H9 (cell line): Measurements from ENCODE around the gene CCDC28A. TPM values are rescaled to one million over a fixed set of nuclear protein-coding genes. Genes with fewer than 3 reads are reported as not detected.

Source experiments
- DNase-seq: peaks from one replicate; pipeline ENCODE4 v3.0.0-alpha.2; 2017
- H2AFZ ChIP-seq: one replicate; pipeline ENCODE4 v1.6.1; 2013; ENCODE audit warnings: mild to moderate bottlenecking, low read length, control low read depth, moderate library complexity
- H2AK5ac ChIP-seq: 2 replicates; pipeline ENCODE4 v1.6.1; 2013; ENCODE audit warnings: low read length, control low read depth, mixed read lengths; ENCODE audit not compliant: insufficient read length
- H2BK120ac ChIP-seq: one replicate; pipeline ENCODE4 v1.6.1; 2013; ENCODE audit warnings: low read depth, mild to moderate bottlenecking, low read length, control low read depth, inconsistent platforms; ENCODE audit not compliant: poor library complexity, severe bottlenecking
- H2BK12ac ChIP-seq: 2 replicates; pipeline ENCODE4 v1.6.1; 2013; ENCODE audit warnings: low read length, control low read depth, mixed read lengths, low read depth; ENCODE audit not compliant: insufficient read length
- H2BK15ac ChIP-seq: 2 replicates; pipeline ENCODE4 v1.6.1; 2013; ENCODE audit warnings: low read depth, low read length, control low read depth
- H2BK20ac ChIP-seq: one replicate; pipeline ENCODE4 v1.6.1; 2013; ENCODE audit warnings: low read depth, mild to moderate bottlenecking, low read length, control low read depth, inconsistent platforms; ENCODE audit not compliant: poor library complexity, severe bottlenecking
- H2BK5ac ChIP-seq: 2 replicates; pipeline ENCODE4 v1.6.1; 2013; ENCODE audit warnings: low read length, control low read depth, mixed read lengths; ENCODE audit not compliant: insufficient read length
- H3K14ac ChIP-seq: 2 replicates; pipeline ENCODE4 v1.6.1; 2013; ENCODE audit warnings: low read length, control low read depth; ENCODE audit not compliant: insufficient read depth
- H3K18ac ChIP-seq: 2 replicates; pipeline ENCODE4 v1.6.1; 2013; ENCODE audit warnings: low read depth, mild to moderate bottlenecking, mixed read lengths, low read length, control low read depth; ENCODE audit not compliant: insufficient read length
- H3K23ac ChIP-seq: 2 replicates; pipeline ENCODE4 v1.6.1; 2013; ENCODE audit warnings: low read length, control low read depth, mixed read lengths, low read depth; ENCODE audit not compliant: insufficient read length
- H3K23me2 ChIP-seq: 2 replicates; pipeline ENCODE4 v1.6.1; 2013; ENCODE audit warnings: low read depth, mild to moderate bottlenecking, mixed read lengths, low read length, control low read depth; ENCODE audit not compliant: insufficient read length, poor library complexity, severe bottlenecking
- H3K27ac ChIP-seq: 2 replicates; pipeline ENCODE4 v1.5.1; 2013; ENCODE audit warnings: low read length, control low read depth, mixed read lengths, low read depth; ENCODE audit not compliant: insufficient read length
- H3K27me3 ChIP-seq: 2 replicates; pipeline ENCODE4 v1.6.1; 2013; ENCODE audit warnings: low read length, control low read depth, inconsistent platforms; ENCODE audit not compliant: insufficient read depth
- H3K4ac ChIP-seq: 2 replicates; pipeline ENCODE4 v1.6.1; 2013; ENCODE audit warnings: low read depth, mild to moderate bottlenecking, control low read depth, inconsistent platforms, low read length, moderate library complexity
- H3K4me1 ChIP-seq: 2 replicates; pipeline ENCODE4 v1.6.1; 2013; ENCODE audit warnings: low read length, control low read depth, inconsistent platforms; ENCODE audit not compliant: insufficient read depth
- H3K4me2 ChIP-seq: 2 replicates; pipeline ENCODE4 v1.6.1; 2013; ENCODE audit warnings: low read length, control low read depth, mixed read lengths; ENCODE audit not compliant: insufficient read length, insufficient read depth
- H3K56ac ChIP-seq: 2 replicates; pipeline ENCODE4 v1.6.1; 2013; ENCODE audit warnings: low read depth, mild to moderate bottlenecking, mixed read lengths, low read length, control low read depth; ENCODE audit not compliant: insufficient read length
- H3K79me1 ChIP-seq: 2 replicates; pipeline ENCODE4 v1.6.1; 2013; ENCODE audit warnings: low read depth, mild to moderate bottlenecking, moderate library complexity, low read length, control low read depth, inconsistent platforms; ENCODE audit not compliant: insufficient read depth, poor library complexity, severe bottlenecking
- H3K79me2 ChIP-seq: 2 replicates; pipeline ENCODE4 v1.6.1; 2013; ENCODE audit warnings: low read length, control low read depth, inconsistent platforms; ENCODE audit not compliant: insufficient read depth
- H3K9ac ChIP-seq: 2 replicates; pipeline ENCODE4 v1.6.1; 2013; ENCODE audit warnings: low read length, control low read depth, mixed read lengths; ENCODE audit not compliant: insufficient read length; ENCODE audit errors: extremely low read depth
- H3K9me3 ChIP-seq: one replicate; pipeline ENCODE4 v1.6.1; 2013; ENCODE audit warnings: low read depth, low read length, inconsistent platforms; ENCODE audit not compliant: control insufficient read depth
- H3T11ph ChIP-seq: one replicate; pipeline ENCODE4 v1.6.1; 2013; ENCODE audit warnings: mild to moderate bottlenecking, low read length, control low read depth, inconsistent platforms
- H4K20me1 ChIP-seq: one replicate; pipeline ENCODE4 v1.6.1; 2013; ENCODE audit not compliant: control insufficient read depth, insufficient read length, insufficient read depth
- H4K5ac ChIP-seq: 2 replicates; pipeline ENCODE4 v1.6.1; 2013; ENCODE audit warnings: low read depth, mild to moderate bottlenecking, mixed read lengths, low read length, control low read depth; ENCODE audit not compliant: insufficient read length
- H4K8ac ChIP-seq: replicated peaks from 2 replicates; pipeline ENCODE4 v1.6.1; 2013; ENCODE audit warnings: low read length, control low read depth, mixed read lengths, low read depth; ENCODE audit not compliant: insufficient read length
- H4K91ac ChIP-seq: 2 replicates; pipeline ENCODE4 v1.6.1; 2013; ENCODE audit warnings: low read depth, mild to moderate bottlenecking, moderate library complexity, mixed read lengths, low read length, control low read depth; ENCODE audit not compliant: insufficient read length
- H3K27ac Mint-ChIP-seq, 3 experiments: 2 replicates in 2 of 3; 3 replicates in 1 of 3; pipeline ENCODE4 v1.8.0; 2020 to 2021; ENCODE audit warnings: mixed read lengths in 3 of 3, mild to moderate bottlenecking in 1 of 3, moderate library complexity in 1 of 3
- H3K27me3 Mint-ChIP-seq: 2 replicates; pipeline ENCODE4 v1.8.0; 2021; ENCODE audit warnings: low read depth, mild to moderate bottlenecking, moderate library complexity, mixed read lengths
- H3K36me3 Mint-ChIP-seq, 3 experiments: 2 replicates in 2 of 3; 3 replicates in 1 of 3; pipeline ENCODE4 v1.8.0; 2020 to 2021; ENCODE audit warnings: low read depth in 3 of 3, mixed read lengths in 3 of 3; ENCODE audit not compliant: insufficient read depth in 1 of 3
- H3K4me1 Mint-ChIP-seq, 2 experiments: 2 replicates each; pipeline ENCODE4 v1.8.0; 2020; ENCODE audit warnings: mixed read lengths in 2 of 2
- H3K4me3 Mint-ChIP-seq, 2 experiments: 2 replicates in 1 of 2; 3 replicates in 1 of 2; pipeline ENCODE4 v1.8.0; 2020 to 2021; ENCODE audit warnings: mild to moderate bottlenecking in 2 of 2, mixed read lengths in 2 of 2, moderate library complexity in 1 of 2
- H3K9me3 Mint-ChIP-seq, 2 experiments: 2 replicates in 1 of 2; 3 replicates in 1 of 2; pipeline ENCODE4 v1.8.0; 2020; ENCODE audit warnings: mild to moderate bottlenecking in 2 of 2, mixed read lengths in 2 of 2, moderate library complexity in 1 of 2
- WGBS: extraction: QIAGEN DNeasy Blood & Tissue Kit; methylation state at CpG from one replicate; pipeline ENCODE4 v1.1.7; 2013; ENCODE audit warnings: missing lambda C conversion rate, low lambda C conversion rate, mixed read lengths; ENCODE audit not compliant: insufficient read length; ENCODE audit errors: extremely low coverage; 5-methylcytosine and 5-hydroxymethylcytosine counted together
- total RNA-seq: library from RNA; stranded (reverse); gene quantifications from 2 replicates; pipeline ENCODE4 v1.2.1, GENCODE V29; 2021
- TF ChIP-seq, protein P1 (sequence below): fragments of 200-600 bp; sonication (generic); conservative IDR thresholded peaks from 3 replicates; pipeline ENCODE4 v1.8.0; 2021; ENCODE audit warnings: antibody characterized with exemption, mild to moderate bottlenecking

Gene CCDC28A
- total RNA-seq, 1 experiment from 2014 or later = 12.9 TPM

DNA sequence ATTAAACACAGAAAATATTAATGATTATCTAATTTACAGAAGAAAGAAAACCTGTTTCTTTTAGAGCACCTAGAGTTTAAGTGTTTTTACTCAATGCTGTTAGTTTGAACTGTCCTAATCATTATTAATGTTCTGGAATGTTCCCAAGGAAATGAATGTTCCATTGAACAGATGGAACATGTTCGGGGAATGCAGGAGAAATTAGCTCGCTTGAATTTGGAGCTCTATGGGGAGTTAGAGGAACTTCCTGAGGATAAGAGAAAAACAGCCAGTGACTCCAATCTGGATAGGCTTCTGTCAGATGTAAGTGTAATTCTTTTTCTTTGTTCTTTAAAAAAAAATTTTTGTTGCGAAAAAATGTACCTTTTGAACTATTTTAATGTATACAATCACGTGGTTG is 11.5 kb downstream of the CCDC28A start:
- Histone ChIP-seq H2BK15ac (no peak overlapping the region), H3K23ac (no peak overlapping the region), H2BK12ac (no peak overlapping the region), H3K4me2 (no peak overlapping the region), H4K8ac (no peak overlapping the region), H3K4me1 (no peaks in the 10 kb centered on the region), H4K91ac (no peak overlapping the region), H4K20me1 (no peaks in the 10 kb centered on the region), H3K4ac (no peak overlapping the region), H3K9me3 (no peaks in the 10 kb centered on the region), H2BK120ac (no peak overlapping the region), H3K27me3 (no peaks in the 10 kb centered on the region), H4K5ac (no peak overlapping the region), H2BK20ac (no peak overlapping the region), H3T11ph (no peak overlapping the region), H3K79me1 (no peaks in the 10 kb centered on the region), H3K9ac (no peak overlapping the region), H3K14ac (no peak overlapping the region), H2AK5ac (no peak overlapping the region), H3K56ac (no peak overlapping the region), H3K18ac (no peak overlapping the region), H3K79me2 (no peaks in the 10 kb centered on the region), H2BK5ac (no peak overlapping the region), H3K23me2 (no peaks in the 10 kb centered on the region), H3K27ac (no peak overlapping the region), H2AFZ (no peak overlapping the region)
- no peak overlapping the region for H3K4me3 Mint-ChIP-seq
- H3K27me3 Mint-ChIP-seq = no peaks in the 10 kb centered on the region
- no CpG with 5 or more reads among the region's 4 CpGs for WGBS
- H3K36me3 Mint-ChIP-seq = no peaks in the 10 kb centered on the region
- no peaks in the 10 kb centered on the region for H3K4me1 Mint-ChIP-seq
- H3K9me3 Mint-ChIP-seq = no peaks in the 10 kb centered on the region
- no peak overlapping the region for H3K27ac Mint-ChIP-seq
- no peak for DNase-seq
- TF ChIP-seq, protein P1, sequence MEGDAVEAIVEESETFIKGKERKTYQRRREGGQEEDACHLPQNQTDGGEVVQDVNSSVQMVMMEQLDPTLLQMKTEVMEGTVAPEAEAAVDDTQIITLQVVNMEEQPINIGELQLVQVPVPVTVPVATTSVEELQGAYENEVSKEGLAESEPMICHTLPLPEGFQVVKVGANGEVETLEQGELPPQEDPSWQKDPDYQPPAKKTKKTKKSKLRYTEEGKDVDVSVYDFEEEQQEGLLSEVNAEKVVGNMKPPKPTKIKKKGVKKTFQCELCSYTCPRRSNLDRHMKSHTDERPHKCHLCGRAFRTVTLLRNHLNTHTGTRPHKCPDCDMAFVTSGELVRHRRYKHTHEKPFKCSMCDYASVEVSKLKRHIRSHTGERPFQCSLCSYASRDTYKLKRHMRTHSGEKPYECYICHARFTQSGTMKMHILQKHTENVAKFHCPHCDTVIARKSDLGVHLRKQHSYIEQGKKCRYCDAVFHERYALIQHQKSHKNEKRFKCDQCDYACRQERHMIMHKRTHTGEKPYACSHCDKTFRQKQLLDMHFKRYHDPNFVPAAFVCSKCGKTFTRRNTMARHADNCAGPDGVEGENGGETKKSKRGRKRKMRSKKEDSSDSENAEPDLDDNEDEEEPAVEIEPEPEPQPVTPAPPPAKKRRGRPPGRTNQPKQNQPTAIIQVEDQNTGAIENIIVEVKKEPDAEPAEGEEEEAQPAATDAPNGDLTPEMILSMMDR = no peak
